DND-41 (cell line): ENCODE results near the gene CSHL1.
A peak's percentile ranks its signal among the peaks of the same experiment; 100 is the strongest.

Experiments
- ATAC-seq: fragments of 200-7000 bp; cut with Tn5 transposase; 3 replicates; pipeline ENCODE4 v1.9.1; 2021; ENCODE audit warnings: low read depth; ENCODE audit not compliant: insufficient read depth
- DNase-seq: peaks from one replicate; pipeline ENCODE4 v3.0.0-alpha.2; 2020
- H2AFZ ChIP-seq: 2 replicates; pipeline ENCODE4 v1.6.0; 2012; ENCODE audit warnings: low read depth, low read length
- H3K27ac ChIP-seq: 2 replicates; pipeline ENCODE4 v1.5.1; 2012; ENCODE audit warnings: low read length, inconsistent platforms
- H3K27me3 ChIP-seq: fragments of 200-600 bp; sonication (generic); 2 replicates; pipeline ENCODE4 v1.6.0; 2012; ENCODE audit warnings: low read length, mild to moderate bottlenecking, inconsistent platforms; ENCODE audit not compliant: insufficient read depth, poor library complexity
- H3K36me3 ChIP-seq: 2 replicates; pipeline ENCODE4 v1.5.1; 2012; ENCODE audit warnings: low read length, inconsistent platforms; ENCODE audit not compliant: insufficient read depth
- H3K4me1 ChIP-seq: 2 replicates; pipeline ENCODE4 v1.5.1; 2012; ENCODE audit warnings: mild to moderate bottlenecking, low read length; ENCODE audit not compliant: insufficient read depth
- H3K4me2 ChIP-seq: 2 replicates; pipeline ENCODE4 v1.6.0; 2012; ENCODE audit warnings: mild to moderate bottlenecking, moderate library complexity, low read length, inconsistent platforms; ENCODE audit not compliant: insufficient read depth
- H3K4me3 ChIP-seq, 2 experiments: fragments of 200-600 bp in 1 of 2; shearing (Covaris generic) in 1 of 2; 2 replicates each; pipeline ENCODE4 v1.5.1; 2012 to 2016; ENCODE audit warnings: inconsistent platforms in 2 of 2, low read length in 2 of 2, mild to moderate bottlenecking in 2 of 2, low read depth in 1 of 2, moderate library complexity in 1 of 2
- H3K79me2 ChIP-seq: 2 replicates; pipeline ENCODE4 v1.6.0; 2012; ENCODE audit warnings: low read length, inconsistent platforms; ENCODE audit not compliant: insufficient read depth
- H3K9ac ChIP-seq: 2 replicates; pipeline ENCODE4 v1.6.0; 2012; ENCODE audit warnings: low read depth, mild to moderate bottlenecking, inconsistent platforms, low read length, moderate library complexity
- H3K9me3 ChIP-seq: 2 replicates; pipeline ENCODE4 v1.5.1; 2012; ENCODE audit warnings: low read length, moderate library complexity, mild to moderate bottlenecking, inconsistent platforms; ENCODE audit not compliant: insufficient read depth, severe bottlenecking
- H4K20me1 ChIP-seq: 2 replicates; pipeline ENCODE4 v1.6.0; 2012; ENCODE audit warnings: low read length; ENCODE audit not compliant: insufficient read depth
- CTCF ChIP-seq: IDR thresholded peaks from 2 replicates; pipeline ENCODE4 v1.5.1; 2012; ENCODE audit warnings: borderline replicate concordance, low read length, moderate library complexity, mild to moderate bottlenecking; ENCODE audit not compliant: poor library complexity, severe bottlenecking; ENCODE audit errors: extremely low read depth
- EZH2 ChIP-seq: IDR thresholded peaks from 3 replicates; pipeline ENCODE4 v1.6.1; 2012; ENCODE audit warnings: borderline replicate concordance, low read depth, mild to moderate bottlenecking, moderate library complexity, low read length, inconsistent platforms; ENCODE audit not compliant: severe bottlenecking

CSHL1 gene

DNA sequence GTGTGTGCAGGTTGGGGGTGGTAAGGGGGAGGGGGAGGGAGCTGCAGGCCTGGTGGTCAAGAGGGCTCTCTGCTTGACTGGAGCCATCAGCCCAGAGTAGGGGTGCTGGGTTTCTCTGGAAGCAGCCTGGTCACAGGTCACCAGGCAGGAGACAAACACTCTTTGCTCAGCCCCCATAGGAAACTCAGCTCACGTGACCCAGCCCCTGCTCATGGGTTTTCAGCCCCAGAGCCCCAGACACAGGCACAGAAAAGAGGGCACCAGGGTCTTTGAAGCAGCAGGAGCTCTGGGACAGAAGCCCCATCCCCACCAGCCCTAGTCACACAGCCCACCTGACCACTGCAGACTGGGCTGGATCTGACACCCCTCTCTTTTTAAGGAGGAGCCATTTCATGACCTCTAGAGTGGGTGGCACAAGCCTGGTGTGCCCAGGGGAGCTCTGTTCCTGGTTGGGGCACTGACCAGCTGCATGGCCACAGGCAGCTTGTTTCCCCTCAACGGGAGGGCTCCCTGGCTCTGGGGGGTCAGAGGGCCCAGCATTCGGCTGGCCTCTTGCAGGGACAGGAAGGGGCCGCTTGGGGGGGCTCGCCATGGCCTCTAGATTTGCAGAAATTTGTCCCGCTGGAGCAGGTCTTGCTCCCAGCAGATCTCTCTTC, 34.9 kb upstream of the CSHL1 start:
- H3K79me2 ChIP-seq, result no peaks in the 10 kb centered on the region
- no peak overlapping the region for H3K4me3 ChIP-seq
- no peak overlapping the region for H3K4me2 ChIP-seq
- no peak overlapping the region for H3K9ac ChIP-seq
- H4K20me1 ChIP-seq, result no peaks in the 10 kb centered on the region
- no peaks in the 10 kb centered on the region for H3K36me3 ChIP-seq
- H3K4me1 ChIP-seq, result peaks cover 4% of the 10 kb centered on the region; the same call in 1 of the 2 replicates
- no peak overlapping the region for H3K27ac ChIP-seq
- no peaks in the 10 kb centered on the region for H3K27me3 ChIP-seq
- H3K9me3 ChIP-seq, result no peaks in the 10 kb centered on the region
- H2AFZ ChIP-seq, result no peak overlapping the region
- no peak for DNase-seq
- TF ChIP-seq EZH2, result no peak
- no peak for TF ChIP-seq CTCF
- no peak for ATAC-seq

DNA sequence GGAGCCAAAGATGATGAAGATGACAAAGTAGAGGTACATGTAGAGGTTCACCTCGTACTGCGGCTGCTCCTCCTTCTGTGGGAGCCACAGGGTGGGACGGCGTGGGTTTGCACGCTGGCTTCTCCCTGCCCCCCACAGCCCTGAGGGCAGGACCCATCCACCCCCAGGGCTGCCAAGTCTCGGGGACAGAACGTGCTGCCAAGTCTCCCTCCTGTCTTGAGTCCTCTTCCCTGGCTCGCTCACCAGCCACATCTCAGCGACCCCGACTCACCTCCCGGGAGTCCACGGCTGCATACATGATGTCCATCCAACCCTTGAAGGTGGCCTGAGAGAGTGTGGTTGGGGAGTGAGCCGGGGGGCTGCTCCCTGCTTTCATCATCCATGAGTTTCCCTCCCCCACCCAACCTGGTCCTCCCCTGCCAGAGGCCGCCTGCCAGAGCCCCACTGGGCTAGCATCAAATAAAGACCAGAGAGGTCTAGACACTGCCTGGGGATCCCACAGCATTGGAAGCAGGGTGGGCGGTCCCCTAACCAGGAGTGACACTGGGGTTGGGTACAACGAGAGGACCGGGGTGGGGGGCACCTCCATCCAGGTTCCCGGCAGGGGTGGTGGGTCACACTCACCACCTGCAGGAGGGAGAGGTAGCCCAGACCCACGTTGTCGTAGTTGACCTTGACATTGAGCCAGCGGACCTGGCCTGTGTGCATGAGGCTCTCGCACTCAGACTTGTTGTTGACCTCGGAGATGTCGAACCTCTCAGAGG, 33.9 kb upstream of the CSHL1 start:
- no peaks in the 10 kb centered on the region for H3K27me3 ChIP-seq
- no peaks in the 10 kb centered on the region for H3K9me3 ChIP-seq
- DNase-seq, result no peak
- TF ChIP-seq CTCF, result no peak
- TF ChIP-seq EZH2, result no peak
- H4K20me1 ChIP-seq, result no peaks in the 10 kb centered on the region
- ATAC-seq, result no peak
- no peaks in the 10 kb centered on the region for H3K79me2 ChIP-seq
- no peak overlapping the region for H2AFZ ChIP-seq
- no peaks in the 10 kb centered on the region for H3K36me3 ChIP-seq
- no peak overlapping the region for H3K27ac ChIP-seq
- H3K9ac ChIP-seq, result no peak overlapping the region
- H3K4me1 ChIP-seq, result peaks cover 4% of the 10 kb centered on the region; the same call in 1 of the 2 replicates
- H3K4me3 ChIP-seq, result no peak overlapping the region
- no peak overlapping the region for H3K4me2 ChIP-seq

- Histone ChIP-seq H3K4me3 (no peak overlapping the region), H3K9ac (no peak overlapping the region), H3K27ac (no peak overlapping the region), H3K79me2 (no peaks in the 10 kb centered on the region), H3K36me3 (no peaks in the 10 kb centered on the region), H3K4me2 (no peak overlapping the region), H4K20me1 (no peaks in the 10 kb centered on the region), H2AFZ (no peak overlapping the region), H3K9me3 (no peaks in the 10 kb centered on the region), H3K4me1 (peaks cover 4% of the 10 kb centered on the region; the same call in 1 of the 2 replicates), H3K27me3 (no peaks in the 10 kb centered on the region)
- ATAC-seq (no peak), DNase-seq (no peak)
- peak; percentile 23 for TF ChIP-seq CTCF
- no peak for TF ChIP-seq EZH2
Observed at GRCh38 chr17:63943745-63944144, 32.7 kb upstream of the CSHL1 start.
